GM23338 (cell line): ENCODE results near the gene ADPRHL1.

Experiments
- CREB1 ChIP-seq: fragments of 250-450 bp; sonication (Bioruptor Pico); IDR thresholded peaks from 2 replicates; pipeline ENCODE4 v1.5.0; 2020; ENCODE audit warnings: low read depth, mild to moderate bottlenecking, moderate library complexity
- EZH2 ChIP-seq: fragments of 200-600 bp; sonication (generic); IDR thresholded peaks from one replicate; pipeline ENCODE4 v1.8.0; 2017; ENCODE audit warnings: antibody characterized with exemption, mild to moderate bottlenecking, low read depth; ENCODE audit not compliant: unreplicated experiment
- EZH2phosphoT487 ChIP-seq: fragments of 200-600 bp; sonication (generic); IDR thresholded peaks from one replicate; pipeline ENCODE4 v1.8.1; 2018; ENCODE audit warnings: antibody characterized with exemption; ENCODE audit not compliant: unreplicated experiment
- JUNB ChIP-seq: IDR thresholded peaks from one replicate; pipeline ENCODE4 v1.6.1; 2016; ENCODE audit warnings: antibody characterized with exemption; ENCODE audit not compliant: unreplicated experiment
- NANOG ChIP-seq: IDR thresholded peaks from 2 replicates; pipeline ENCODE4 v1.6.1; 2016; ENCODE audit warnings: antibody characterized with exemption, borderline replicate concordance
- POLR2AphosphoS5 ChIP-seq: IDR thresholded peaks from 2 replicates; pipeline ENCODE4 v1.6.1; 2016; ENCODE audit warnings: antibody characterized with exemption, low read depth
- STAT1 ChIP-seq: IDR thresholded peaks from one replicate; pipeline ENCODE4 v1.6.1; 2016; ENCODE audit warnings: antibody characterized with exemption; ENCODE audit not compliant: unreplicated experiment
- ZNF114 ChIP-seq: fragments of 250-450 bp; sonication (Bioruptor Pico); IDR thresholded peaks from 2 replicates; pipeline ENCODE4 v1.5.0; 2020; ENCODE audit warnings: mild to moderate bottlenecking, moderate library complexity
- ZNF331 ChIP-seq: fragments of 250-450 bp; sonication (Bioruptor Pico); IDR thresholded peaks from 2 replicates; pipeline ENCODE4 v1.5.0; 2020; ENCODE audit warnings: low read depth, mild to moderate bottlenecking, moderate library complexity
- TF ChIP-seq, protein P1 (sequence below), 2 experiments: fragments of 200-600 bp in 1 of 2; sonication (generic) in 1 of 2; conservative IDR thresholded peaks; 2 replicates each; pipeline versions ENCODE4 v1.5.1 to v1.6.1; 2016 to 2017; ENCODE audit warnings: antibody characterized with exemption in 2 of 2, low read depth in 2 of 2, mild to moderate bottlenecking in 2 of 2, moderate library complexity in 1 of 2
- TF ChIP-seq, protein P2 (sequence below): IDR thresholded peaks from one replicate; pipeline ENCODE4 v1.6.1; 2018; ENCODE audit warnings: antibody characterized with exemption; ENCODE audit not compliant: unreplicated experiment
- TF ChIP-seq, protein P3 (sequence below): IDR thresholded peaks from 2 replicates; pipeline ENCODE4 v1.6.1; 2016; ENCODE audit warnings: antibody characterized with exemption

DNA sequence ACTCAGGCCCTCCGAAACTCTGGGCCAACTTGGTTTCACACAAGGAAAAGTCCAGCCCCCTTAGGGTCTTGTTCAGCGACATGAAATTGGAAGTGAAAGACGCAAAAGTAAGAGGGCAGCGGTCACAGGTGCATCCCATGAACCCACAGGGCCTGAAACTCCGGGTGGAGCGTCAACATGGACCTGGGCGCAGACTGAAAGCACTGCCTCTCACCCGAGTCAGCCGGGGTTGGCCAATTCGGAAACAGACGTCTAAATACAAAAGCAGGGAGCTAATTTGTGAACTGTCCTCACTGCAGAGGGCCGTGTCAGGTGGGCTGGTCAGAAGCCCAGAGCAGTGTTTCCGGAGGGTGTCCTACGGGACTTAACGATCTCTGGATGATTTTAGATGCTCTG, 26.7 kb downstream of the ADPRHL1 start:
- TF ChIP-seq, protein P1, sequence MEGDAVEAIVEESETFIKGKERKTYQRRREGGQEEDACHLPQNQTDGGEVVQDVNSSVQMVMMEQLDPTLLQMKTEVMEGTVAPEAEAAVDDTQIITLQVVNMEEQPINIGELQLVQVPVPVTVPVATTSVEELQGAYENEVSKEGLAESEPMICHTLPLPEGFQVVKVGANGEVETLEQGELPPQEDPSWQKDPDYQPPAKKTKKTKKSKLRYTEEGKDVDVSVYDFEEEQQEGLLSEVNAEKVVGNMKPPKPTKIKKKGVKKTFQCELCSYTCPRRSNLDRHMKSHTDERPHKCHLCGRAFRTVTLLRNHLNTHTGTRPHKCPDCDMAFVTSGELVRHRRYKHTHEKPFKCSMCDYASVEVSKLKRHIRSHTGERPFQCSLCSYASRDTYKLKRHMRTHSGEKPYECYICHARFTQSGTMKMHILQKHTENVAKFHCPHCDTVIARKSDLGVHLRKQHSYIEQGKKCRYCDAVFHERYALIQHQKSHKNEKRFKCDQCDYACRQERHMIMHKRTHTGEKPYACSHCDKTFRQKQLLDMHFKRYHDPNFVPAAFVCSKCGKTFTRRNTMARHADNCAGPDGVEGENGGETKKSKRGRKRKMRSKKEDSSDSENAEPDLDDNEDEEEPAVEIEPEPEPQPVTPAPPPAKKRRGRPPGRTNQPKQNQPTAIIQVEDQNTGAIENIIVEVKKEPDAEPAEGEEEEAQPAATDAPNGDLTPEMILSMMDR (conservative IDR thresholded peaks at IDR 0.05; ENCODE audit: low read depth in 2 of 2) = no peak
- TF ChIP-seq EZH2 = no peak
- TF ChIP-seq CREB1 (CRISPR knock-in tag) = no peak
- no peak for TF ChIP-seq POLR2AphosphoS5
- TF ChIP-seq, protein P2, sequence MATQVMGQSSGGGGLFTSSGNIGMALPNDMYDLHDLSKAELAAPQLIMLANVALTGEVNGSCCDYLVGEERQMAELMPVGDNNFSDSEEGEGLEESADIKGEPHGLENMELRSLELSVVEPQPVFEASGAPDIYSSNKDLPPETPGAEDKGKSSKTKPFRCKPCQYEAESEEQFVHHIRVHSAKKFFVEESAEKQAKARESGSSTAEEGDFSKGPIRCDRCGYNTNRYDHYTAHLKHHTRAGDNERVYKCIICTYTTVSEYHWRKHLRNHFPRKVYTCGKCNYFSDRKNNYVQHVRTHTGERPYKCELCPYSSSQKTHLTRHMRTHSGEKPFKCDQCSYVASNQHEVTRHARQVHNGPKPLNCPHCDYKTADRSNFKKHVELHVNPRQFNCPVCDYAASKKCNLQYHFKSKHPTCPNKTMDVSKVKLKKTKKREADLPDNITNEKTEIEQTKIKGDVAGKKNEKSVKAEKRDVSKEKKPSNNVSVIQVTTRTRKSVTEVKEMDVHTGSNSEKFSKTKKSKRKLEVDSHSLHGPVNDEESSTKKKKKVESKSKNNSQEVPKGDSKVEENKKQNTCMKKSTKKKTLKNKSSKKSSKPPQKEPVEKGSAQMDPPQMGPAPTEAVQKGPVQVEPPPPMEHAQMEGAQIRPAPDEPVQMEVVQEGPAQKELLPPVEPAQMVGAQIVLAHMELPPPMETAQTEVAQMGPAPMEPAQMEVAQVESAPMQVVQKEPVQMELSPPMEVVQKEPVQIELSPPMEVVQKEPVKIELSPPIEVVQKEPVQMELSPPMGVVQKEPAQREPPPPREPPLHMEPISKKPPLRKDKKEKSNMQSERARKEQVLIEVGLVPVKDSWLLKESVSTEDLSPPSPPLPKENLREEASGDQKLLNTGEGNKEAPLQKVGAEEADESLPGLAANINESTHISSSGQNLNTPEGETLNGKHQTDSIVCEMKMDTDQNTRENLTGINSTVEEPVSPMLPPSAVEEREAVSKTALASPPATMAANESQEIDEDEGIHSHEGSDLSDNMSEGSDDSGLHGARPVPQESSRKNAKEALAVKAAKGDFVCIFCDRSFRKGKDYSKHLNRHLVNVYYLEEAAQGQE = no peak
- TF ChIP-seq EZH2phosphoT487 = no peak
- TF ChIP-seq, protein P3, sequence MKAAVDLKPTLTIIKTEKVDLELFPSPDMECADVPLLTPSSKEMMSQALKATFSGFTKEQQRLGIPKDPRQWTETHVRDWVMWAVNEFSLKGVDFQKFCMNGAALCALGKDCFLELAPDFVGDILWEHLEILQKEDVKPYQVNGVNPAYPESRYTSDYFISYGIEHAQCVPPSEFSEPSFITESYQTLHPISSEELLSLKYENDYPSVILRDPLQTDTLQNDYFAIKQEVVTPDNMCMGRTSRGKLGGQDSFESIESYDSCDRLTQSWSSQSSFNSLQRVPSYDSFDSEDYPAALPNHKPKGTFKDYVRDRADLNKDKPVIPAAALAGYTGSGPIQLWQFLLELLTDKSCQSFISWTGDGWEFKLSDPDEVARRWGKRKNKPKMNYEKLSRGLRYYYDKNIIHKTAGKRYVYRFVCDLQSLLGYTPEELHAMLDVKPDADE = no peak
- TF ChIP-seq JUNB = no peak
- TF ChIP-seq NANOG = no peak
- no peak for TF ChIP-seq ZNF331 (CRISPR knock-in tag)
- no peak for TF ChIP-seq STAT1
- no peak for TF ChIP-seq ZNF114
